Astrocyte (in vitro differentiated cells and primary cell): Measurements from ENCODE around the gene GRIN2D. TPM values are rescaled to one million over a fixed set of nuclear protein-coding genes. Genes with fewer than 3 reads are reported as not detected.

ENCODE experiments used
- DNase-seq: peaks from one replicate; pipeline ENCODE4 v3.0.0-alpha.2; 2010; ENCODE audit warnings: low read depth
- FAIRE-seq: peaks from 2 replicates; lab custom pipeline; 2011; peaks lifted over from hg19 to GRCh38; lab: Jason Lieb, UNC
- H2AFZ ChIP-seq: 2 replicates; pipeline ENCODE4 v1.6.0; 2012; ENCODE audit warnings: low read depth, low read length, inconsistent platforms
- H3K27ac ChIP-seq: 2 replicates; pipeline ENCODE4 v1.5.1; 2011; ENCODE audit warnings: low read depth, low read length, inconsistent platforms
- H3K27me3 ChIP-seq: 2 replicates; pipeline ENCODE4 v1.6.0; 2011; ENCODE audit warnings: low read length, inconsistent platforms; ENCODE audit not compliant: insufficient read depth
- H3K36me3 ChIP-seq: 2 replicates; pipeline ENCODE4 v1.5.1; 2011; ENCODE audit warnings: low read length, inconsistent platforms; ENCODE audit not compliant: insufficient read depth
- H3K4me1 ChIP-seq: 2 replicates; pipeline ENCODE4 v1.5.1; 2011; ENCODE audit warnings: low read length, inconsistent platforms; ENCODE audit not compliant: insufficient read depth
- H3K4me2 ChIP-seq: 2 replicates; pipeline ENCODE4 v1.6.0; 2012; ENCODE audit warnings: low read length, inconsistent platforms
- H3K4me3 ChIP-seq: 2 replicates; pipeline ENCODE4 v1.5.1; 2011; ENCODE audit warnings: low read depth, mild to moderate bottlenecking, low read length, inconsistent platforms; ENCODE audit not compliant: insufficient read depth
- H3K79me2 ChIP-seq: 2 replicates; pipeline ENCODE4 v1.6.0; 2012; ENCODE audit warnings: mild to moderate bottlenecking, low read length, inconsistent platforms; ENCODE audit not compliant: insufficient read depth
- H3K9ac ChIP-seq: 2 replicates; pipeline ENCODE4 v1.6.0; 2012; ENCODE audit warnings: mild to moderate bottlenecking, low read length, inconsistent platforms
- H3K9me3 ChIP-seq: 2 replicates; pipeline ENCODE4 v1.5.1; 2012; ENCODE audit warnings: low read depth, mild to moderate bottlenecking, low read length, inconsistent platforms; ENCODE audit not compliant: insufficient read depth
- H4K20me1 ChIP-seq: 2 replicates; pipeline ENCODE4 v1.6.0; 2012; ENCODE audit warnings: low read length, inconsistent platforms; ENCODE audit not compliant: insufficient read depth
- H3K27ac Mint-ChIP-seq: one replicate; pipeline ENCODE4 v1.8.0; 2021; ENCODE audit warnings: mild to moderate bottlenecking, mixed read lengths; ENCODE audit not compliant: unreplicated experiment
- H3K27me3 Mint-ChIP-seq: one replicate; pipeline ENCODE4 v1.8.0; 2021; ENCODE audit warnings: low read depth, mixed read lengths; ENCODE audit not compliant: unreplicated experiment
- H3K36me3 Mint-ChIP-seq: one replicate; pipeline ENCODE4 v1.8.0; 2021; ENCODE audit warnings: low read depth, mixed read lengths; ENCODE audit not compliant: unreplicated experiment
- H3K4me1 Mint-ChIP-seq: one replicate; pipeline ENCODE4 v1.8.0; 2021; ENCODE audit warnings: low read depth, mixed read lengths; ENCODE audit not compliant: unreplicated experiment
- H3K4me3 Mint-ChIP-seq: one replicate; pipeline ENCODE4 v1.8.0; 2021; ENCODE audit warnings: mild to moderate bottlenecking, moderate library complexity, mixed read lengths; ENCODE audit not compliant: unreplicated experiment
- H3K9me3 Mint-ChIP-seq: one replicate; pipeline ENCODE4 v1.8.0; 2021; ENCODE audit warnings: mild to moderate bottlenecking, mixed read lengths; ENCODE audit not compliant: unreplicated experiment
- CTCF ChIP-seq: IDR thresholded peaks from 2 replicates; pipeline ENCODE4 v1.5.1; 2011; ENCODE audit warnings: low read depth, mild to moderate bottlenecking, inconsistent platforms, low read length, moderate library complexity; ENCODE audit not compliant: insufficient read depth
- EZH2 ChIP-seq: IDR thresholded peaks from 2 replicates; pipeline ENCODE4 v1.6.1; 2012; ENCODE audit warnings: mild to moderate bottlenecking, low read length, inconsistent platforms; ENCODE audit not compliant: insufficient read depth
- total RNA-seq: library from RNA; stranded (reverse); gene quantifications from 2 replicates; pipeline ENCODE4 v1.2.1, GENCODE V29; 2021

The GRIN2D gene
- total RNA-seq, 1 donor from 2014 or later = 6.2 TPM

- Histone ChIP-seq H3K79me2 (peaks cover 12% of the 10 kb centered on the region), H3K36me3 (no peaks in the 10 kb centered on the region), H4K20me1 (no peaks in the 10 kb centered on the region), H3K4me1 (peaks cover 10% of the 10 kb centered on the region), H3K27ac (no peak overlapping the region), H3K27me3 (peaks cover 14% of the 10 kb centered on the region), H3K4me3 (no peak overlapping the region), H3K4me2 (no peak overlapping the region), H3K9me3 (no peaks in the 10 kb centered on the region), H2AFZ (no peak overlapping the region), H3K9ac (no peak overlapping the region)
- H3K27ac Mint-ChIP-seq = peak overlapping the region; percentile 45
- TF ChIP-seq EZH2 = no peak
- no peak for TF ChIP-seq CTCF
- H3K27me3 Mint-ChIP-seq = peaks cover 2% of the 10 kb centered on the region
- H3K36me3 Mint-ChIP-seq = peaks cover 4% of the 10 kb centered on the region
- DNase-seq = no peak
- peak overlapping the region; percentile 72 for H3K4me3 Mint-ChIP-seq
- FAIRE-seq = no peak
- H3K4me1 Mint-ChIP-seq = peaks cover 13% of the 10 kb centered on the region
- H3K9me3 Mint-ChIP-seq = peaks cover 3% of the 10 kb centered on the region
Measured at GRCh38 chr19:48395499-48395898, 2.0 kb downstream of the GRIN2D start.

DNA sequence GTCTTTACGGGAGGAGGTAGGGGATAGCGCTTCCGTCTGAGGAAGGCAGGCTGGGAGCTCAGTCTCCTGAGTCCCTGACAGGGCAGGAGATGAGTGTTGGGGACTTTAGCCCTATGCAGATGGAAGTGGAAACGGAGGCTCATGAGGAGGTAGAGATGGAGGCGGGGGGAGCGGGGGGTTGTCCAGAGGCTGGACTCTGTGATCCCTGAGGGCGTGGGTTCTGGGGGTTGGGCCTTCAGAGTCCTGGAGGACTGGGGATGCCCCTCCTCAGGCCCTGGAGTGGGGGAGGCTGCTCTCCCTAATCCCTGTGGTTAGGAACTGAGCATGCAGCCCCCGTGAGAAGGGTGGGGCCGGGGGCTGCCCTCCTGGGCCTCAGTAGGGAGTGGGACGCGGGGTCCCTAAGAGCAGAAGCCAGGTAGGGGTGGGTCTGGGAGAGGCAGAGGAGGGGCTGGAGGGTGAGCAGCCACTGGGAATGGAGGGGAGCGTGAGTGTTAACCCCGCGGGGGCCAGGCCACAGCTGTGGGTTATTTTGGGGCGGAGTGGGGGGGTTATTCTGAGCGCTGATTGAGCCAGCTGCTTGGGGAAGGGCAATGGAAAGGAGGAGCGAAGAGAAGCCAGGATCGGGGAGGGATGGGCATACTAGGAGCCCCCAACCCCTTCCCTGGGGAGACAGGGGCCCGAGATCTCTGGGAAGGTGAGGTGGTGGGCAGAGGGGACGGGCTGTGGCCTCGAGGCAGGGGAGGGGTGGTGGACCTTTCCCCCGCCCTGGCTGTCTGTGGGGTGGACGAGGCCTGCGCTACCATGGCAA lies 2.8 kb downstream of the GRIN2D start:
- TF ChIP-seq EZH2 (no peak), CTCF (no peak)
- peaks cover 4% of the 10 kb centered on the region for H3K36me3 Mint-ChIP-seq
- no peak overlapping the region for H2AFZ ChIP-seq
- peaks cover 13% of the 10 kb centered on the region for H3K4me1 Mint-ChIP-seq
- H3K27ac Mint-ChIP-seq = peak overlapping the region; percentile 45
- no peaks in the 10 kb centered on the region for H3K9me3 ChIP-seq
- H3K27me3 Mint-ChIP-seq = peaks cover 2% of the 10 kb centered on the region
- FAIRE-seq = no peak
- no peaks in the 10 kb centered on the region for H3K36me3 ChIP-seq
- DNase-seq = no peak
- no peak overlapping the region for H3K9ac ChIP-seq
- peaks cover 10% of the 10 kb centered on the region for H3K4me1 ChIP-seq
- H3K4me3 Mint-ChIP-seq = peak overlapping the region; percentile 35
- H4K20me1 ChIP-seq = no peaks in the 10 kb centered on the region
- peaks cover 4% of the 10 kb centered on the region for H3K79me2 ChIP-seq
- peaks cover 3% of the 10 kb centered on the region for H3K9me3 Mint-ChIP-seq
- no peak overlapping the region for H3K4me2 ChIP-seq
- peaks cover 14% of the 10 kb centered on the region for H3K27me3 ChIP-seq
- H3K4me3 ChIP-seq = no peak overlapping the region
- no peak overlapping the region for H3K27ac ChIP-seq

GRCh38 chr19:48396824-48397176 lies 3.3 kb downstream of the GRIN2D start:
- Histone ChIP-seq H4K20me1 (no peaks in the 10 kb centered on the region), H3K4me3 (no peak overlapping the region), H3K9ac (no peak overlapping the region), H2AFZ (no peak overlapping the region), H3K27ac (no peak overlapping the region), H3K9me3 (no peaks in the 10 kb centered on the region), H3K27me3 (peaks cover 14% of the 10 kb centered on the region), H3K4me1 (peaks cover 10% of the 10 kb centered on the region), H3K4me2 (no peak overlapping the region), H3K79me2 (peaks cover 2% of the 10 kb centered on the region), H3K36me3 (no peaks in the 10 kb centered on the region)
- Mint-ChIP-seq H3K27ac (no peak overlapping the region), H3K36me3 (peaks cover 4% of the 10 kb centered on the region), H3K4me3 (peak overlapping the region; percentile 79), H3K27me3 (peaks cover 2% of the 10 kb centered on the region), H3K4me1 (peaks cover 13% of the 10 kb centered on the region), H3K9me3 (peaks cover 3% of the 10 kb centered on the region)
- TF ChIP-seq CTCF (no peak), EZH2 (no peak)
- DNase-seq (no peak), FAIRE-seq (no peak)
